ENCODE measurements around the gene SLC4A3.
"Not testable (repeated sequence)": the region's sequence is repeated elsewhere in the genome, so short reads cannot be mapped to it uniquely, and the experiment has no call there.

Gene SLC4A3

GRCh38 chr2:219664041-219664440 is 36.6 kb downstream of the SLC4A3 start:
- DNase-seq = no peak
- in situ Hi-C loops (cut with HindIII; ENCODE audit: low pct_ligation_motif_present, low pct_unique_long_range_greater_than_20kb, low sequenced_read_pairs) = no loop called here

- in situ Hi-C loops (cut with HindIII; ENCODE audit: low pct_ligation_motif_present, low pct_unique_long_range_greater_than_20kb, low sequenced_read_pairs) = no loop called here
- no peak for DNase-seq
Observed at GRCh38 chr2:219664944-219665343, 37.5 kb downstream of the SLC4A3 start.

GRCh38 chr2:219665926-219666325 is 38.5 kb downstream of the SLC4A3 start:
- DNase-seq = no peak
- in situ Hi-C loops (cut with HindIII; ENCODE audit: low pct_ligation_motif_present, low pct_unique_long_range_greater_than_20kb, low sequenced_read_pairs) = no loop called here

- DNase-seq = no peak
- in situ Hi-C loops (cut with HindIII; ENCODE audit: low pct_ligation_motif_present, low pct_unique_long_range_greater_than_20kb, low sequenced_read_pairs) = no loop called here
Observed at GRCh38 chr2:219668316-219668715, 40.9 kb downstream of the SLC4A3 start.

- DNase-seq = no peak
- in situ Hi-C loops (cut with HindIII; ENCODE audit: low pct_ligation_motif_present, low pct_unique_long_range_greater_than_20kb, low sequenced_read_pairs) = no loop called here
Observed at GRCh38 chr2:219670386-219670785, 43.0 kb downstream of the SLC4A3 start.

- DNase-seq = no peak
- in situ Hi-C loops (cut with HindIII; ENCODE audit: low pct_ligation_motif_present, low pct_unique_long_range_greater_than_20kb, low sequenced_read_pairs) = no loop called here
Observed at GRCh38 chr2:219671279-219671678, 43.8 kb downstream of the SLC4A3 start.

- DNase-seq = no peak
- in situ Hi-C loops (cut with HindIII; ENCODE audit: low pct_ligation_motif_present, low pct_unique_long_range_greater_than_20kb, low sequenced_read_pairs) = no loop called here
Observed at GRCh38 chr2:219672406-219672805, 45.0 kb downstream of the SLC4A3 start.

- in situ Hi-C loops (cut with HindIII; ENCODE audit: low pct_ligation_motif_present, low pct_unique_long_range_greater_than_20kb, low sequenced_read_pairs) = no loop called here
- DNase-seq = no peak
Observed at GRCh38 chr2:219675221-219675620, 47.8 kb downstream of the SLC4A3 start.

- in situ Hi-C loops (cut with HindIII; ENCODE audit: low pct_ligation_motif_present, low pct_unique_long_range_greater_than_20kb, low sequenced_read_pairs) = no loop called here
- DNase-seq = no peak
Observed at GRCh38 chr2:219676586-219676985, 49.2 kb downstream of the SLC4A3 start.

GRCh38 chr2:219679041-219679440 is 51.6 kb downstream of the SLC4A3 start:
- no peak for DNase-seq
- in situ Hi-C loops (cut with HindIII; ENCODE audit: low pct_ligation_motif_present, low pct_unique_long_range_greater_than_20kb, low sequenced_read_pairs) = no loop called here

GRCh38 chr2:219679571-219679970 is 52.1 kb downstream of the SLC4A3 start:
- in situ Hi-C loops (cut with HindIII; ENCODE audit: low pct_ligation_motif_present, low pct_unique_long_range_greater_than_20kb, low sequenced_read_pairs) = no loop called here
- DNase-seq = no peak

GRCh38 chr2:219680958-219681693 is 53.7 kb downstream of the SLC4A3 start:
- no peak for DNase-seq

GRCh38 chr2:219681694-219682300 is 54.4 kb downstream of the SLC4A3 start:
- DNase-seq = no peak
- in situ Hi-C loops (cut with HindIII; ENCODE audit: low pct_ligation_motif_present, low pct_unique_long_range_greater_than_20kb, low sequenced_read_pairs) = no loop called here

More at GRCh38 chr2:219680958-219681693, 53.7 kb downstream of the SLC4A3 start:
- in situ Hi-C loops (cut with HindIII; ENCODE audit: low pct_ligation_motif_present, low pct_unique_long_range_greater_than_20kb, low sequenced_read_pairs) = no loop called here

GRCh38 chr2:219683474-219683873 is 56.0 kb downstream of the SLC4A3 start:
- DNase-seq; in situ Hi-C loops (cut with HindIII; ENCODE audit: low pct_ligation_motif_present, low pct_unique_long_range_greater_than_20kb, low sequenced_read_pairs): not testable (repeated sequence)

GRCh38 chr2:219684721-219685689 is 57.6 kb downstream of the SLC4A3 start:
- peak; percentile 93 for DNase-seq
- in situ Hi-C loops (cut with HindIII; ENCODE audit: low pct_ligation_motif_present, low pct_unique_long_range_greater_than_20kb, low sequenced_read_pairs) = no loop called here

- in situ Hi-C loops (cut with HindIII; ENCODE audit: low pct_ligation_motif_present, low pct_unique_long_range_greater_than_20kb, low sequenced_read_pairs) = no loop called here
- peak; percentile 22 for DNase-seq
Observed at GRCh38 chr2:219687272-219687671, 59.8 kb downstream of the SLC4A3 start.

- in situ Hi-C loops (cut with HindIII; ENCODE audit: low pct_ligation_motif_present, low pct_unique_long_range_greater_than_20kb, low sequenced_read_pairs) = no loop called here
- DNase-seq = peak; percentile 58
Observed at GRCh38 chr2:219687882-219688559, 60.6 kb downstream of the SLC4A3 start.

- DNase-seq = peak; percentile 95
- in situ Hi-C loops (cut with HindIII; ENCODE audit: low pct_ligation_motif_present, low pct_unique_long_range_greater_than_20kb, low sequenced_read_pairs) = no loop called here
Observed at GRCh38 chr2:219688560-219689445, 61.4 kb downstream of the SLC4A3 start.
